Stimulated activated CD4-positive, alpha-beta T cell treated with anti-CD3 and anti-CD28 coated beads, Interleukin-15, amount 100 ng/mL, for 24 hours (primary cell): ENCODE data around the gene CARD14.

ENCODE experiments used
- DNase-seq: peaks from one replicate; pipeline ENCODE4 v3.0.0-alpha.2; 2020

CARD14 gene

GRCh38 chr17:80212962-80213642 is 43.3 kb downstream of the CARD14 start:
- no peak for DNase-seq

GRCh38 chr17:80213643-80213975 is 43.8 kb downstream of the CARD14 start:
- DNase-seq: no peak

- no peak for DNase-seq
Measured at GRCh38 chr17:80214012-80214877, 44.4 kb downstream of the CARD14 start.

- DNase-seq: no peak
Measured at GRCh38 chr17:80214878-80215210, 45.0 kb downstream of the CARD14 start.

- DNase-seq: no peak
Measured at GRCh38 chr17:80216473-80217456, 46.9 kb downstream of the CARD14 start.

- no peak for DNase-seq
Measured at GRCh38 chr17:80217703-80218362, 48.0 kb downstream of the CARD14 start.

GRCh38 chr17:80218391-80218790 is 48.6 kb downstream of the CARD14 start:
- DNase-seq: no peak

GRCh38 chr17:80219013-80219762 is 49.4 kb downstream of the CARD14 start:
- DNase-seq: peak; percentile 95

GRCh38 chr17:80219763-80220053 is 49.9 kb downstream of the CARD14 start:
- no peak for DNase-seq

- DNase-seq: peak; percentile 87
Measured at GRCh38 chr17:80220054-80220735, 50.4 kb downstream of the CARD14 start, which contains the start of the genes SGSH and SLC26A11. Gene SGSH, minus strand, starts transcription at chr17:80220333. Its CDS starts 20 bp downstream, at chr17:80220313. Gene SLC26A11, plus strand, starts transcription at chr17:80220427. Its CDS starts 1,134 bp downstream, at chr17:80221561.

GRCh38 chr17:80220736-80221215 is 50.9 kb downstream of the CARD14 start:
- DNase-seq: peak; percentile 38

- DNase-seq: no peak
Measured at GRCh38 chr17:80221351-80222105, 51.7 kb downstream of the CARD14 start.

GRCh38 chr17:80222376-80223141 is 52.7 kb downstream of the CARD14 start:
- DNase-seq: no peak

- no peak for DNase-seq
Measured at GRCh38 chr17:80223142-80223815, 53.4 kb downstream of the CARD14 start.

- no peak for DNase-seq
Measured at GRCh38 chr17:80223838-80224497, 54.1 kb downstream of the CARD14 start.

- DNase-seq: no peak
Measured at GRCh38 chr17:80224683-80225082, 54.9 kb downstream of the CARD14 start.

GRCh38 chr17:80225230-80225629 is 55.4 kb downstream of the CARD14 start:
- DNase-seq: no peak

- DNase-seq: no peak
Measured at GRCh38 chr17:80227156-80227555, 57.3 kb downstream of the CARD14 start.
